HG03354 (cell line): ENCODE results near the gene RGS7.
"Not testable (repeated sequence)": the region's sequence is repeated elsewhere in the genome, so short reads cannot be mapped to it uniquely, and the experiment has no call there.

Experiments used
- ATAC-seq: cut with Tn5 transposase; IDR thresholded peaks from one replicate; pipeline ENCODE4 v1.9.1; 2021; ENCODE audit warnings: mild to moderate bottlenecking; ENCODE audit not compliant: unreplicated experiment, poor library complexity, severe bottlenecking

The RGS7 gene

GRCh38 chr1:241275981-241276380 lies 81.0 kb downstream of the RGS7 start:
- ATAC-seq: no peak

GRCh38 chr1:241275226-241275625 lies 81.8 kb downstream of the RGS7 start:
- no peak for ATAC-seq

- no peak for ATAC-seq
Measured at GRCh38 chr1:241274693-241275092, 82.3 kb downstream of the RGS7 start.

GRCh38 chr1:241272828-241273227 lies 84.2 kb downstream of the RGS7 start:
- ATAC-seq: no peak

GRCh38 chr1:241271427-241271826 lies 85.6 kb downstream of the RGS7 start:
- no peak for ATAC-seq

- ATAC-seq: no peak
Measured at GRCh38 chr1:241270016-241270415, 87.0 kb downstream of the RGS7 start.

GRCh38 chr1:241269116-241269515 lies 87.9 kb downstream of the RGS7 start:
- ATAC-seq: no peak

GRCh38 chr1:241266121-241266520 lies 90.9 kb downstream of the RGS7 start:
- no peak for ATAC-seq

GRCh38 chr1:241265428-241265827 lies 91.6 kb downstream of the RGS7 start:
- no peak for ATAC-seq

GRCh38 chr1:241263346-241263745 lies 93.7 kb downstream of the RGS7 start:
- no peak for ATAC-seq

- no peak for ATAC-seq
Measured at GRCh38 chr1:241253471-241253870, 103.5 kb downstream of the RGS7 start.

GRCh38 chr1:241250465-241250864 lies 106.5 kb downstream of the RGS7 start:
- ATAC-seq: no peak

- ATAC-seq: no peak
Measured at GRCh38 chr1:241240069-241240468, 116.9 kb downstream of the RGS7 start.

- ATAC-seq: no peak
Measured at GRCh38 chr1:241237873-241238272, 119.1 kb downstream of the RGS7 start.

- no peak for ATAC-seq
Measured at GRCh38 chr1:241235256-241235897, 121.6 kb downstream of the RGS7 start.

GRCh38 chr1:241229711-241230110 lies 127.3 kb downstream of the RGS7 start:
- ATAC-seq: no peak

GRCh38 chr1:241229216-241229615 lies 127.8 kb downstream of the RGS7 start:
- no peak for ATAC-seq

- no peak for ATAC-seq
Measured at GRCh38 chr1:241228339-241228738, 128.7 kb downstream of the RGS7 start.

- ATAC-seq: no peak
Measured at GRCh38 chr1:241225741-241226140, 131.3 kb downstream of the RGS7 start.

GRCh38 chr1:241224189-241224588 lies 132.8 kb downstream of the RGS7 start:
- not testable (repeated sequence) for ATAC-seq

GRCh38 chr1:241222813-241223212 lies 134.2 kb downstream of the RGS7 start:
- not testable (repeated sequence) for ATAC-seq

- ATAC-seq: no peak
Measured at GRCh38 chr1:241221319-241221718, 135.7 kb downstream of the RGS7 start.
